GM18909 (cell line): ENCODE measurements around the gene SLAMF1.
"Not testable (repeated sequence)": the region's sequence is repeated elsewhere in the genome, so short reads cannot be mapped to it uniquely, and the experiment has no call there.

Source experiments
- ATAC-seq: cut with Tn5 transposase; IDR thresholded peaks from one replicate; pipeline ENCODE4 v1.9.1; 2021; ENCODE audit warnings: mild to moderate bottlenecking; ENCODE audit not compliant: unreplicated experiment, poor library complexity

SLAMF1 gene

GRCh38 chr1:160608057-160608456, 38.8 kb downstream of the SLAMF1 start:
- ATAC-seq = no peak

- ATAC-seq = no peak
Measured at GRCh38 chr1:160607672-160608032, 39.2 kb downstream of the SLAMF1 start.

- ATAC-seq = peak; percentile 71
Measured at GRCh38 chr1:160607011-160607671, 39.7 kb downstream of the SLAMF1 start.

- peak; percentile 22 for ATAC-seq
Measured at GRCh38 chr1:160606611-160607010, 40.2 kb downstream of the SLAMF1 start.

DNA sequence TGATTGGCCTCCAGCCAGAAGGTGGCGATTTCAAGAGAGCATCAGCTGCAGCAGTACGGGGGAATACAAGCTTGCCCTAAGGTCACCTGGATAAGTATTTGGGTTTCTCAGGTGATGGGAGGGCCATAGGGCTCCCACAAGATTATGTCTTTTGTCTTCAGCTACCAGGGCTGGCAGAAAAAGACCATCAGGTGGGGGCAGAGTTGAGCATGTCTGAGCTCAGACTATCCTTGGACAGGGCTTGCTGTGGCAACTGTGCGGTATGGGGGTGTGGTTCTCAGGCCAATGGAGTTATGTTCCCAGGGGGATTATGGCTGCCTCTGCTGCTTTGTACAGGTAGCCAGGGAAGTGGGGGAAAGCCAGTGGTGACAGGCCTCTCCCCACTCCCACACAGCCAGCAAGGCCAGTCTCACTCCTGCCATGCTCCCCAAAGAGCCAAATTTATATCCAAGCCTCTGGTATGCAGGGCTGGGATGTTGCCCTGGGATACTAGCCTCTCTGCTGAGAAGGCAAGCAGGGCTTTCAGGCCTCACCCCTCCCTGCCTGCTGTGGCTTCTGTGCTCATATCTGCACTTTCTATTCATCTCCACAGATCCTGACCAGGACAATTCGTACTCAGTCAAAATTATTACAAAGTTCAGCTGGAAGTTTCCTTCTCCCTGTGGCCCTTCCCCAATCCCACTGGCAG, 40.9 kb downstream of the SLAMF1 start:
- ATAC-seq = no peak

- no peak for ATAC-seq
Measured at GRCh38 chr1:160605205-160605604, 41.6 kb downstream of the SLAMF1 start.

GRCh38 chr1:160597705-160598104, 49.1 kb downstream of the SLAMF1 start:
- no peak for ATAC-seq

GRCh38 chr1:160597051-160597450, 49.8 kb downstream of the SLAMF1 start:
- no peak for ATAC-seq

- no peak for ATAC-seq
Measured at GRCh38 chr1:160590488-160590887, 56.4 kb downstream of the SLAMF1 start.

DNA sequence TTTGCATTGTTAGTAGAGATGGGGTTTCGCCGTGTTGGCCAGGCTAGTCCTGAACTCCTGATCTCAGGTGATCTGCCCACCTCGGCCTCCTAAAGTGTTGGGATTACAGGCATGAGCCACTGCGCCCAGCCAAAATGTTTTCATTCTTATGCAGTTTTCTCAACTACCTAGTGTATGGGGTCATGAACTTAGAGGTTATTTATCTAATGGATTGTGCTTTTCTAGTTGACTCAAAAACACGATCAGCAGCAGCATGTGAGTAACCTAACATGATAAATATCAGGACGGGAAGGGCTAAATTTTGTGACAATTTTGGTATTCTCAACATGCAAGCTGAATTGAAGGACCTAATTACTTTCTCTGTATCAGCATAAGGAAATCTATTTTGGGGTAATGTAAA, 58.4 kb downstream of the SLAMF1 start:
- ATAC-seq = no peak

- no peak for ATAC-seq
Measured at GRCh38 chr1:160584784-160585183, 62.1 kb downstream of the SLAMF1 start.

DNA sequence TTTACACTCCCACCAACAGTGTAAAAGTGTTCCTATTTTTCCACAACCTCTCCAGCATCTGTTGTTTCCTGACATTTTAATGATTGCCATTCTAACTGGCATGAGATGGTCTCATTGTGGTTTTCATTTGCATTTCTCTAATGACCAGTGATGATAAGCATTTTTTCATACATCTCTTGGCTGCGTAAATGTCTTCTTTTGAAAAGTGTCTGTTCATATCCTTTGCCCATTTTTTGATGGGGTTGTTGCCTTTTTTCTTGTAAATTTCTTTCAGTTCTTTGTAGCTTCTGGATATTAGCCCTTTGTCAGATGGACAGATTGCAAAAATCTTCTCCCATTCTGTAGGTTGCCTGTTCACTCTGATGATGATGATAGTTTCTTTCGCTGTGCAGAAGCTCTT, 63.9 kb downstream of the SLAMF1 start:
- not testable (repeated sequence) for ATAC-seq

DNA sequence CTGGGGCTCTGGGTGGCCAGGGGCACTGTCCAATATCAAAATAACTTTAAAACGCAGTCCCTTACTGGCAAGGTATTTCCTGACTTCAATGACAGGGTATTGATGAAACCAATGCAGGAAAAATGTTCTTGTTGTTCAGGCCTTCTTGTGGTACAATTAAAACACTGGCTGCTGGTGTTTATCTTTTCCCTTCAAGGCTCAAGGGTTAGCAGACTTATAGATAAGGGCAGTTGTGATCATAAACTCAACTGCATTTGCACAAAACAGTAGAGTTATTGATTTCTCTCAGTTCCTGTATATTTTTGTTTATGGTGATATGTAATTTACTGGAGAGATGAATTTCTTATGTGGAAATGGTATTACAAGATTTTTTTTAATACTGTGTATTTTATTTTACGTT, 64.9 kb downstream of the SLAMF1 start:
- no peak for ATAC-seq

DNA sequence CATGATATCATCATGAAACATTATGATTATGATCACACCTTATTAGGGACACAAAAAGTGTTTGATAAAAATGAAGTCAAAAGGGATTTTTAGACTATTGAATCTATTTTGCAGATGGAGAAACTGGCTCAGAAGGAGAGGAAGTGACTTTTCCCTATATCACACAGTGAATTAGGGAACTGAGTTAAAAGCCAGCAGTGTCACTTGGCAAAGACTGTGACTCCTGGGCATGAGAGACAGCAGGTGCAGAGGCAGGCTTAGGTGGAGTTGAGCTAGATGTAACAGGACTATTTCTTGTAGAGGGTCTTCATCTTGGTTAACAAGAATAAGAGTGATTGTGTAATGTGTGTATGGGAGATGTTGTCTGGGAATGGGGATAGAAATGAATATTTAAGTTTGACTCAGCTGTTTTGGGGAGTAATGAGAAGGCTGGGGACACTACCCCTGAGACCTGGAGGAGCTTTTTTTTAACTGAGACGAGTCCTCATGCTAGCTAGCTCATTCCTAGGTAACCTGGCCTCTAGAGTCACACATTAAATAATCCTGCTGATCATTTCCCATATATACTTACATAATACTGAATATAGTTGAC, 66.5 kb downstream of the SLAMF1 start:
- no peak for ATAC-seq

GRCh38 chr1:160579216-160579701, 67.6 kb downstream of the SLAMF1 start, which contains the start of gene CD84:
TSS of gene CD84 (minus strand) at chr1:160579496. CDS start at chr1:160579437, 59 bp downstream.
- no peak for ATAC-seq

GRCh38 chr1:160578525-160579191, 68.2 kb downstream of the SLAMF1 start:
- ATAC-seq = no peak

GRCh38 chr1:160578175-160578524, 68.7 kb downstream of the SLAMF1 start:
- ATAC-seq = no peak

DNA sequence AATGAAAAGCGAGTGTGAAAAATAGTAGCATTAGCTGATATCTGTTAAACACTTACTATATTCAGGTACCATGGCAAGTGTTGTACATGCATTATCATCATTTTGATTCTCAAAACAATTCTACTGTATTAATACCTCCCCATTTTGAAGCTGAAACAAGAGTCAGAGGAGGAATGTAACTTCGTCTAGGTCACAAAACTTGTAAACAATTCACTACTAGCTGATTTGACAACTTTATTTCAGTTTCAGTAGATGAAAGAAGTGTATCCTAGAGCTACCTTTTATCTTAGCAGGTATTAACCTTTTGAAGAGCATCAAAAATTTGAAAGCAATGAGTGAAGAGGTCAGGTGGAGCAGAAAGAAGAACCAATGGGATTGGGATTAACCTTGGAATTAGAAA, 69.2 kb downstream of the SLAMF1 start:
- ATAC-seq = no peak

DNA sequence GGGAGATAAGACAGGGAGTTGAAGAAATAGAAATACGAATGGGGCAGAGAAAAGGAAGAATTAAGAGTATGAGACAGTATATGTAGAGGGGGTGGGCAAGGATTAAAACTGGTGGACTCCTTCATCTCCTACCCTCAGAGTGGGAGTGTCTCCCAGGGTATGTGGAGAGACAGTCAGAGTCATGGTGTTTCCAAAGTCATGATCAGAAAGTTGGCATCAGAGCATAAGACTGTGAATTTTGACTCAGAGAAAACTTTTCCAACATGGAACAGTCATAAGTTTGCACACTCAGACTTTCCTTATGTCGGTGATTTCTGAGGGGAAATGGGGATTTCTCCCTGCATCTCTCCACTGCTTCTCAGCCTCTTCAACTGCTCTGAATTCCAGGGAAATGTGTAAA, 70.0 kb downstream of the SLAMF1 start:
- no peak for ATAC-seq

DNA sequence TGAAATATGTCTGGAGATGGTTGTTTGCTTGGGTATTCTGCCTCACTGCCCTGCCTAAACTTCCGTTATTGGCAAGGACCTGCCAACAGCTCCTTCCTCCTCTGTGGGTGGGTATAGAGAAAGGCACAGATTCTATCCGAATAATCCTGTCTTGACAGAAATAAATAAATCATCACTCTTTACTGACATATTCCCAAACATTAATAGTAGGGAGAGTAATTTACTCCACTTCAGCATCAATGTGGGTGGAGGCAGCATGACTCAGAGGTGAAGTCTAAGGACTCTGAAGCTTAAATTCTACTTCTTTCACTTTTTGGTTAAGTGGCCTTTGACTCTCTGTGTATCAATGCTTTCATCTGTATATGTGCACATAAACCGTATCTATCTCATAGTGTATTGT, 70.5 kb downstream of the SLAMF1 start:
- ATAC-seq = no peak

GRCh38 chr1:160575112-160575664, 71.7 kb downstream of the SLAMF1 start:
- ATAC-seq = no peak
